ENCODE results near the gene TGFBR3. TPM values are rescaled to one million over a fixed set of nuclear protein-coding genes. Genes with fewer than 3 reads are reported as not detected.

Gene TGFBR3
- total and polyA plus RNA-seq, 2 of the 4 experiments (the other 2 are of a cell fraction): 3.0 to 11.3 TPM

DNA sequence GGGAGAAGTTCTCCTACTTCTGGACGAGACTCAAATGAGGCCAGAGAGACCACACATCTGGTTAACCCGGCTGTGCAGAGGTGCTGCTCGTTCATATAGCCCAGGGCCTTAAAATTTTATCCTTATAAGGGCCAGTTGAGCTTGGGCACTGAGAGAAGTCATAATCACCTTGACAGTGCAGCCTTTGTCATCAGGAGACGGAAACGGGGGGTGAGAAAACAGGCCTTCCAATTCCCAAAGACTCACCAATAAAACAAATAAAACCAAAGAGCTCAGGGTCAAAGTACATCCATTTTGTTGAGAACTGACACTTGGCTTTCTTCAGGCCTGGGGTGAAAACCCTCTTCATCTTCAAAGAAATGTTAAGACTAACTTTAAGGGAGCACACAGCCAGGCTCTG is 167.1 kb downstream of the TGFBR3 start:
- POLR2A ChIA-PET (ENCODE audit: unreplicated experiment): no interaction called here
- intact Hi-C loops (cut with micrococcal nuclease): no loop called here
- Histone ChIP-seq H4K5ac (ENCODE audit: low read depth, low read length) (no peak overlapping the region), H3K23ac (ENCODE audit: low read depth, low read length) (no peak overlapping the region), H3K4ac (ENCODE audit: low read depth, low read length) (no peak overlapping the region), H3K9me1 (ENCODE audit: insufficient read depth, low read length) (no peaks in the 10 kb centered on the region), H3K56ac (ENCODE audit: extremely low read depth, insufficient read depth, low read length) (no peak overlapping the region), H3K18ac (ENCODE audit: low read depth, low read length) (no peak overlapping the region), H3K14ac (replicated peaks; ENCODE audit: low read depth, low read length) (no peak overlapping the region), H3K27me3 (ENCODE audit: control insufficient read depth, insufficient read depth, low read length) (no peaks in the 10 kb centered on the region), H3K4me2 (ENCODE audit: low read depth, low read length) (no peak overlapping the region), H3K9ac (ENCODE audit: low read depth, low read length) (no peak overlapping the region), H3K27ac (ENCODE audit: insufficient read depth, low read length) (no peak overlapping the region), H2AK9ac (replicated peaks; ENCODE audit: low read depth, low read length, poor library complexity) (no peak overlapping the region), H2AFZ (replicated peaks; ENCODE audit: low read length, poor library complexity) (no peak overlapping the region), H2BK15ac (ENCODE audit: low read depth, low read length) (no peak overlapping the region), H4K8ac (ENCODE audit: low read depth in 2 of 2, low read length in 2 of 2) (no peak overlapping the region), H2BK120ac (ENCODE audit: low read depth, low read length) (no peak overlapping the region), H4K20me1 (ENCODE audit: insufficient read depth, low read length) (no peaks in the 10 kb centered on the region), H3K79me1 (ENCODE audit: low read depth in 1 of 2, low read length in 2 of 2) (no peaks in the 10 kb centered on the region), H2BK5ac (ENCODE audit: low read depth, low read length, poor library complexity, severe bottlenecking) (no peak overlapping the region), H3K9me3 (ENCODE audit: control insufficient read depth, insufficient read depth, low read length) (no peaks in the 10 kb centered on the region), H2AK5ac (ENCODE audit: low read depth, low read length) (no peak overlapping the region), H3K4me3 (ENCODE audit: insufficient read depth, low read depth, low read length) (no peak overlapping the region), H3K4me1 (ENCODE audit: control insufficient read depth, insufficient read depth, low read length) (no peaks in the 10 kb centered on the region), H2BK20ac (ENCODE audit: low read depth, low read length) (no peak overlapping the region), H3K36me3 (ENCODE audit: control insufficient read depth, insufficient read depth, low read length) (peaks cover 34% of the 10 kb centered on the region), H4K91ac (ENCODE audit: insufficient read depth, low read depth, low read length) (no peak overlapping the region)
- CTCF ChIA-PET: no interaction called here
- in situ Hi-C loops (cut with MboI; ENCODE audit: low sequenced_read_pairs): no loop called here
- no TSS peak for BruUV-seq (replicated peaks)
- no peak for DNase-seq
- no peak for TF ChIP-seq RCOR1 (IDR thresholded peaks at IDR 0.05; ENCODE audit: insufficient replicate concordance, low read length)
- no peak for TF ChIP-seq CHD1 (IDR thresholded peaks at IDR 0.05; ENCODE audit: low read depth, low read length)
- no peak for TF ChIP-seq MXI1 (IDR thresholded peaks at IDR 0.05; ENCODE audit: borderline replicate concordance, low read depth, low read length)
- TF ChIP-seq MAFK (IDR thresholded peaks at IDR 0.05; ENCODE audit: low read depth, low read length): no peak
- TF ChIP-seq, protein P1, sequence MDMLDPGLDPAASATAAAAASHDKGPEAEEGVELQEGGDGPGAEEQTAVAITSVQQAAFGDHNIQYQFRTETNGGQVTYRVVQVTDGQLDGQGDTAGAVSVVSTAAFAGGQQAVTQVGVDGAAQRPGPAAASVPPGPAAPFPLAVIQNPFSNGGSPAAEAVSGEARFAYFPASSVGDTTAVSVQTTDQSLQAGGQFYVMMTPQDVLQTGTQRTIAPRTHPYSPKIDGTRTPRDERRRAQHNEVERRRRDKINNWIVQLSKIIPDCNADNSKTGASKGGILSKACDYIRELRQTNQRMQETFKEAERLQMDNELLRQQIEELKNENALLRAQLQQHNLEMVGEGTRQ (IDR thresholded peaks at IDR 0.05; ENCODE audit: low read depth, low read length): no peak
- TF ChIP-seq BHLHE40 (IDR thresholded peaks at IDR 0.05; ENCODE audit: low read depth, low read length): no peak
- no peak for TF ChIP-seq SMC3 (IDR thresholded peaks at IDR 0.05; ENCODE audit: low read depth, low read length)
- TF ChIP-seq RFX5 (IDR thresholded peaks at IDR 0.05; ENCODE audit: low read depth, low read length): no peak
- TF ChIP-seq, protein P2, sequence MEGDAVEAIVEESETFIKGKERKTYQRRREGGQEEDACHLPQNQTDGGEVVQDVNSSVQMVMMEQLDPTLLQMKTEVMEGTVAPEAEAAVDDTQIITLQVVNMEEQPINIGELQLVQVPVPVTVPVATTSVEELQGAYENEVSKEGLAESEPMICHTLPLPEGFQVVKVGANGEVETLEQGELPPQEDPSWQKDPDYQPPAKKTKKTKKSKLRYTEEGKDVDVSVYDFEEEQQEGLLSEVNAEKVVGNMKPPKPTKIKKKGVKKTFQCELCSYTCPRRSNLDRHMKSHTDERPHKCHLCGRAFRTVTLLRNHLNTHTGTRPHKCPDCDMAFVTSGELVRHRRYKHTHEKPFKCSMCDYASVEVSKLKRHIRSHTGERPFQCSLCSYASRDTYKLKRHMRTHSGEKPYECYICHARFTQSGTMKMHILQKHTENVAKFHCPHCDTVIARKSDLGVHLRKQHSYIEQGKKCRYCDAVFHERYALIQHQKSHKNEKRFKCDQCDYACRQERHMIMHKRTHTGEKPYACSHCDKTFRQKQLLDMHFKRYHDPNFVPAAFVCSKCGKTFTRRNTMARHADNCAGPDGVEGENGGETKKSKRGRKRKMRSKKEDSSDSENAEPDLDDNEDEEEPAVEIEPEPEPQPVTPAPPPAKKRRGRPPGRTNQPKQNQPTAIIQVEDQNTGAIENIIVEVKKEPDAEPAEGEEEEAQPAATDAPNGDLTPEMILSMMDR (conservative IDR thresholded peaks at IDR 0.05; ENCODE audit: low read depth, low read length): no peak
- TF ChIP-seq RAD21 (IDR thresholded peaks at IDR 0.05; ENCODE audit: low read length): no peak
- TF ChIP-seq MAZ (IDR thresholded peaks at IDR 0.05; ENCODE audit: borderline replicate concordance, low read depth, low read length): no peak
- no peak for TF ChIP-seq NFE2L2 (IDR thresholded peaks at IDR 0.05; ENCODE audit: low read depth, low read length)
- TF ChIP-seq, protein P3, sequence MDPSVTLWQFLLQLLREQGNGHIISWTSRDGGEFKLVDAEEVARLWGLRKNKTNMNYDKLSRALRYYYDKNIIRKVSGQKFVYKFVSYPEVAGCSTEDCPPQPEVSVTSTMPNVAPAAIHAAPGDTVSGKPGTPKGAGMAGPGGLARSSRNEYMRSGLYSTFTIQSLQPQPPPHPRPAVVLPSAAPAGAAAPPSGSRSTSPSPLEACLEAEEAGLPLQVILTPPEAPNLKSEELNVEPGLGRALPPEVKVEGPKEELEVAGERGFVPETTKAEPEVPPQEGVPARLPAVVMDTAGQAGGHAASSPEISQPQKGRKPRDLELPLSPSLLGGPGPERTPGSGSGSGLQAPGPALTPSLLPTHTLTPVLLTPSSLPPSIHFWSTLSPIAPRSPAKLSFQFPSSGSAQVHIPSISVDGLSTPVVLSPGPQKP (IDR thresholded peaks at IDR 0.05; ENCODE audit: borderline replicate concordance, low read depth, low read length): no peak
- TF ChIP-seq POLR2A (IDR thresholded peaks at IDR 0.05; ENCODE audit: low read depth, low read length): no peak
- TF ChIP-seq FOS (IDR thresholded peaks at IDR 0.05; ENCODE audit: low read depth, low read length): no peak
- TF ChIP-seq CEBPB (IDR thresholded peaks at IDR 0.05; ENCODE audit: low read depth, low read length): no peak
- no CpG with 5 or more reads among the region's 5 CpGs for WGBS, 2 experiments (ENCODE audit: extremely low coverage in 2 of 2, insufficient read length in 1 of 2)
- dilution Hi-C loops (cut with HindIII; ENCODE audit: low sequenced_read_pairs, unreplicated experiment): no loop called here
- ATAC-seq (ENCODE audit: low read depth): no peak
